Neutrophil (primary cell): ENCODE measurements around the gene DHX29.

Experiments used
- H3K27ac ChIP-seq: fragments of 200-600 bp; sonication (generic); 2 replicates; pipeline ENCODE4 v1.5.1; 2016; ENCODE audit warnings: mild to moderate bottlenecking, moderate library complexity
- H3K27me3 ChIP-seq: fragments of 200-600 bp; sonication (generic); 2 replicates; pipeline ENCODE4 v1.6.0; 2016; ENCODE audit warnings: mild to moderate bottlenecking
- H3K36me3 ChIP-seq: fragments of 200-600 bp; sonication (generic); 2 replicates; pipeline ENCODE4 v1.5.1; 2017
- H3K4me1 ChIP-seq, 2 experiments: fragments of 200-600 bp in 1 of 2; sonication (generic) in 1 of 2; 1 replicate in 1 of 2; 2 replicates in 1 of 2; pipeline versions ENCODE4 v1.5.1 to v1.6.1; 2013 to 2016; ENCODE audit warnings: low read depth in 1 of 2, low read length in 1 of 2, mild to moderate bottlenecking in 1 of 2, moderate library complexity in 1 of 2; ENCODE audit not compliant: control insufficient read depth in 1 of 2, insufficient read depth in 1 of 2
- H3K4me3 ChIP-seq, 2 experiments: fragments of 200-600 bp in 1 of 2; sonication (generic) in 1 of 2; 1 replicate in 1 of 2; 2 replicates in 1 of 2; pipeline ENCODE4 v1.5.1; 2013 to 2016; ENCODE audit warnings: low read depth in 1 of 2, low read length in 1 of 2, mild to moderate bottlenecking in 1 of 2, moderate library complexity in 1 of 2
- H3K9me3 ChIP-seq: fragments of 200-600 bp; sonication (generic); 2 replicates; pipeline ENCODE4 v1.5.1; 2016
- CTCF ChIP-seq: fragments of 200-600 bp; sonication (generic); IDR thresholded peaks from 2 replicates; pipeline ENCODE4 v1.5.1; 2016; ENCODE audit warnings: antibody characterized with exemption

DHX29 gene

GRCh38 chr5:55333811-55334210 lies 26.3 kb upstream of the DHX29 start:
- TF ChIP-seq CTCF: no peak
- Histone ChIP-seq H3K36me3 (peaks cover 28% of the 10 kb centered on the region), H3K4me1 (no peaks in the 10 kb centered on the region), H3K4me3 (no peak overlapping the region), H3K9me3 (no peaks in the 10 kb centered on the region), H3K27ac (no peak overlapping the region), H3K27me3 (no peaks in the 10 kb centered on the region)

DNA sequence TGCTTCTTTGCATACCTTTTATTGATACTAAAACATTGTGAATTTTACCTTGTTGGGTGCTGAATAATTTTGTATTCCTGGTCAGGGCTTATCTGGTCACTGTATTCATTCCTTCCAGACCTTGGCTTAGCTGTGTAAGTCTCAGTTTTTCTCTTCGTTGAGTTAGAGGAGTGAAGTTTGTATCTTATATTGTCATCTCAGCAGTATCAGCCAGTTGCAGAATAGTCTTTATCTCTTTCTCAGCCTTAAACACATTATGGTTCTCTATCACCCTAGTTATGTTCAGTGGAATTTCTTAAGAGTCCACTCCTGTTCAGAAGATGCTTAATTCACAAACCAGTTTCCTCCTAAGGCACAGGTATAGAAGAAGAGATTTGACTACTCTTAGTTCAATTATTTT lies 25.5 kb upstream of the DHX29 start:
- H3K36me3 ChIP-seq: peaks cover 36% of the 10 kb centered on the region

DNA sequence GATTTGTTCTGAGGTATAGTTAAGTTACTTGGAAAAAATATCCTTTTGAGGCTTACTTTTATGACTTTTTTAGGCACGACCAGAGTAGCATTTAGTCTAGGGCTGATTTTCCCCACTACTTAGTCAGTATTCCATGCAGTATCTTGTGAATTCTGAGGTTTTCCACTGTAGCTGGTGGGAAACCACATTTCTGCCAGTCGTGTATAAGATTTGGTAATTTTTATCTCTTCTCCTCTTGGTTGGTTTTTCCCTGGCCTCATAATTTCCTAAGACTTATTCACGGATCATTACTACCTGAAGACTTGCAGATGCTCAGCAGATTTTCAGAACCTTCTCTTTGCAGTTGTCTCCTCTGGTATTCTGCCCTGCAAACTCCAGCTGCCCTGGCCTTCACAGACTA lies 23.8 kb upstream of the DHX29 start:
- H3K4me3 ChIP-seq: no peak overlapping the region
- H3K9me3 ChIP-seq: no peaks in the 10 kb centered on the region
- H3K36me3 ChIP-seq: peaks cover 38% of the 10 kb centered on the region
- no peak overlapping the region for H3K27ac ChIP-seq
- no peaks in the 10 kb centered on the region for H3K27me3 ChIP-seq
- no peaks in the 10 kb centered on the region for H3K4me1 ChIP-seq
- TF ChIP-seq CTCF: no peak

More for the DNA sequence above, 25.5 kb upstream of the DHX29 start:
- Histone ChIP-seq H3K27me3 (no peaks in the 10 kb centered on the region), H3K9me3 (no peaks in the 10 kb centered on the region), H3K27ac (no peak overlapping the region), H3K4me3 (no peak overlapping the region), H3K4me1 (no peaks in the 10 kb centered on the region)
- TF ChIP-seq CTCF: no peak

DNA sequence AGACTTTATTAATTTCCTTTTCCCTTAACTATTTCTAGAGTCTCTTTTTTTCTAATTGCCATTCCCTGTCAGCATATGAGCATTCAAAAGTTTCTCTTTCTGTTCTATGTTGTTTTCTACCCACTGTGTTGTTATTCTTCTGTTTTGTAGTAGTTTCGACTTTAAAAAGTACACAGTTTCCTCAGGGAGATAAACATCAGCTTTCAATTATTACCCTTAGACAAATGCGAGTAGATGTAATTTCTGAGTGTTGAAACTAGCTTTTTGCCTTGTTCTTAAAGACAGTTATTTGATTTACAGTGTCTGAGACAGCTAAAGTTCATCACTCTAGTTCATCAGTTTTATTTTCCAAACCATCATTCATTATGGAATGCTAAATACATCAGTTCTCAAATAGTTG lies 19.8 kb upstream of the DHX29 start:
- Histone ChIP-seq H3K4me3 (no peak overlapping the region), H3K27me3 (no peaks in the 10 kb centered on the region), H3K9me3 (no peaks in the 10 kb centered on the region), H3K27ac (no peak overlapping the region), H3K36me3 (peaks cover 37% of the 10 kb centered on the region), H3K4me1 (no peaks in the 10 kb centered on the region)
- TF ChIP-seq CTCF: no peak

- no peak for TF ChIP-seq CTCF
- Histone ChIP-seq H3K4me1 (no peaks in the 10 kb centered on the region), H3K36me3 (peaks cover 28% of the 10 kb centered on the region), H3K27me3 (no peaks in the 10 kb centered on the region), H3K27ac (no peak overlapping the region), H3K9me3 (no peaks in the 10 kb centered on the region), H3K4me3 (no peak overlapping the region)
Observed at GRCh38 chr5:55325621-55326020, 18.1 kb upstream of the DHX29 start.

DNA sequence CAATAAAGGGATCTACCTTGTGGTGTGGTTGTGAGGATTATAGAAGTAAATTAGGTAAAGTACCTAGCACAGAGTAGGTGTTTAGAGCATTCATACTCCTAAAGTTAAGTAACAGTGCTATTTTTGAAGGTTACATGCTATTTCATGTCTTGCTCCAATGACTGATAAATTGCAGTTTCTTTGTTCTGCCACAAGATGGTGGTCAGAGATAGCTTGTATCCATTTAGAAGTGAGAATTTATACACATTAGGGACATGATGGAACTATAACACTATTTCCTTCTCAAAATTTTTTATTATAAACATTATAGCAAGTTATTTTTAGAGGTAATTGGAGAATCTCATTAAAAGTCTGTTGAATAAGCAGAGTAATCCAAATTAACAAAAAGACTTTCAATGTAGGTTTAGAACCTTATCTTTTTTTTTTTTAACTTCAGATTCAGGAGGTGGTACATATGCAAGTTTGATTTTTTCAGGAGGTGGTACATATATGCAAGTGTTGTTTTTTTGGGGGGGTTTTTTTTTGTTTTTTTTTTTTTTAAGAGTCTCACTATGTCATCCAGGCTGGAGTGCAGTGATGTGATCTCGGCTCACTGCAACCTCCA lies 17.4 kb upstream of the DHX29 start:
- Histone ChIP-seq H3K4me3 (no peak overlapping the region), H3K36me3 (peaks cover 26% of the 10 kb centered on the region), H3K27me3 (no peaks in the 10 kb centered on the region), H3K9me3 (no peaks in the 10 kb centered on the region), H3K27ac (no peak overlapping the region), H3K4me1 (no peaks in the 10 kb centered on the region)
- TF ChIP-seq CTCF: no peak
